ENCODE results near the gene ITGA3.

Gene ITGA3

GRCh38 chr17:50052822-50053653 lies 2.9 kb upstream of the ITGA3 start:
- DNase-seq (ENCODE audit: low read depth), result no peak

- no peak for DNase-seq (ENCODE audit: low read depth)
These were observed 2.3 kb upstream of the ITGA3 start for GRCh38 chr17:50053654-50053960.

DNA sequence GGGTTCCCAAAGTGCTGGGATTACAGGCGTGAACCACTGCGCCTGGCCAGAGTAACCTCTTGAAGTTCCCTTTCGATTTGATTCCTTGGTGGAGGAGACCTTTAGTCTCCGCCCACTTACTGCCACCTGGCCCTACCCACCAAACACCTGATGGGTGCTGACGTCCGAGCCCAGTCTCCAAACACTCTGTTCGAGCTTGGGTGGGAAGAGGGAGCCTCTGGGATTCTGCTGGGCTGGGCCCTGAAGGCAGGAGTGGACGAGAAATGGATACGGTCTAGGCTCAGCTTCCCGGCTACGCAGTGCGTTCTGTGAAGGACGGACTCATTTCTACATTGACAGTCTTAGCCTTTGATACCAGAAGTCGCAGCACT lies 870 bp upstream of the ITGA3 start:
- peak; percentile 53 for DNase-seq (ENCODE audit: low read depth)

DNA sequence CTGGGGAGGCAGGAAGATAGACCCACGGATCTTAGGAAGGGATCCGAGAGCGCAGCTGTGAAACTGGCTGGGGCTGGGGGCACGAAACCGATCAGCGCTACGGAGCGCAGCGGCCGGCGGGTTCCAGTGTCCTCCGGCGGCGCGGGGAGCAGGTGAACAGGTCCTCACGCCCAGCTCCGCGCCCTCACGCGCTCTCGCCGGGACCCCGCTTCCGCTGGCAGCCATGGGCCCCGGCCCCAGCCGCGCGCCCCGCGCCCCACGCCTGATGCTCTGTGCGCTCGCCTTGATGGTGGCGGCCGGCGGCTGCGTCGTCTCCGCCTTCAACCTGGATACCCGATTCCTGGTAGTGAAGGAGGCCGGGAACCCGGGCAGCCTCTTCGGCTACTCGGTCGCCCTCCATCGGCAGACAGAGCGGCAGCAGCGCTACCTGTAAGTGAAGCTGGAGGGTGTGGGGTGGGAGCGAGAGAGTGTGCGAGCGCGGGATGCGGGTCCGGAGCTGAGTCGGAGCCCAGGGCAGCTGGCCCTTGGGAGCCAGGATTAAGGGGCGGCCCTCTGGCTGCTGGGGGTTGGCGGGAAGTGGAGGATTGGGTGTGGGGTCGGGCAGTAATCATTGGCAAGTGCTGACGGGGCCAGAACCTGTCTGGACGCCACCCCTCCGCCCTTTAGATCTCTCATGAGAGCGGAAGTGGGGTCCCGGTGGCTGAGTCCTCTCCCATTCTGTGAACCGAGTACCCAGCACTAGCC lies 479 bp downstream of the ITGA3 start:
- DNase-seq (ENCODE audit: low read depth), result peak; percentile 79

DNA sequence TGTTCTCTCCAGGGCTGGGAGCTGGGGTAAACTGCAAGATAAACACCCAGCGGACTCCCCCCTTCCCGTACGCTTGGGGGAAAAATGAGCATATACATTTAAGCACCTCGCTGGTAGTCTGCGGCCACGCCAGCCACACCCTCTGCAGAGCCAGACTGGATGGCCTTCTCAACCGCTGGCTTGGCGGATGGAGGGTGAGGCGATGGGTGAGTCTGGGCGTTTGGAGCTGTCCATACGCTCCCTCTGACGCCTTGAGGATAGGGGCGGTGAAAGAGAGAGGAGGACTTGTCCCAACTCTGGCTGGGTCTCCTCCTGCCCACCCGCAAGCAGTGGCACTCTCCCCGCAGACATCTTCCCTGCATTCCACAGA lies 1.0 kb downstream of the ITGA3 start:
- DNase-seq (ENCODE audit: low read depth), result peak; percentile 76

- DNase-seq (ENCODE audit: low read depth), result no peak
These were observed 1.6 kb downstream of the ITGA3 start for GRCh38 chr17:50057521-50057991.

GRCh38 chr17:50058296-50058953 lies 2.5 kb downstream of the ITGA3 start:
- no peak for DNase-seq (ENCODE audit: low read depth)

GRCh38 chr17:50059256-50059655 lies 3.3 kb downstream of the ITGA3 start:
- no peak for DNase-seq (ENCODE audit: low read depth)

DNA sequence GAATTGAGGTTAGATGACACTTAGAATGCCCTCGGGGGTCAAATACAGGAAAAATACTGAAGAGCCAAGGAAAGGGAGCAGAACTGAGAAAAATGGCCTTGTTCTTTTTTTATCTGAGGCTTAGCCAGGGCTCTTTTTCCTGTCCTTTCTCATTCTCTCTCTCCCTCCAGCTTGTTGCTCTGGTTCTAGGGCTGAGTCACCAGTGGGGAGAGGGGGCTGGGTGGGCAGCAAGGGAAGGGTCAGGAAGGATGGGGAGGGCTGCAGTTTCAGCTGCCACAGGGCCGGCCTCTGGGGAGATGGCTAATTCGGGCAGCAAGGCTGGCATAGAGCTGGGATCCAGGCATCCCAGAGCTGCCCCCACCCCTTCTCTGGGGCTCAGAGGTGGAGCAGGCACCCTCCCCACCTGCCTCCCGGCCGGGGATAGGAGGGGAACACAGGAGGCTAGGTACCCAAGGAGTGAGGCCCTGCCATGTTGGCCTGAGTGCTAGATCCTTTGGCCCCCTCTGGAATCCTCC lies 3.9 kb downstream of the ITGA3 start:
- peak; percentile 78 for DNase-seq (ENCODE audit: low read depth)

DNA sequence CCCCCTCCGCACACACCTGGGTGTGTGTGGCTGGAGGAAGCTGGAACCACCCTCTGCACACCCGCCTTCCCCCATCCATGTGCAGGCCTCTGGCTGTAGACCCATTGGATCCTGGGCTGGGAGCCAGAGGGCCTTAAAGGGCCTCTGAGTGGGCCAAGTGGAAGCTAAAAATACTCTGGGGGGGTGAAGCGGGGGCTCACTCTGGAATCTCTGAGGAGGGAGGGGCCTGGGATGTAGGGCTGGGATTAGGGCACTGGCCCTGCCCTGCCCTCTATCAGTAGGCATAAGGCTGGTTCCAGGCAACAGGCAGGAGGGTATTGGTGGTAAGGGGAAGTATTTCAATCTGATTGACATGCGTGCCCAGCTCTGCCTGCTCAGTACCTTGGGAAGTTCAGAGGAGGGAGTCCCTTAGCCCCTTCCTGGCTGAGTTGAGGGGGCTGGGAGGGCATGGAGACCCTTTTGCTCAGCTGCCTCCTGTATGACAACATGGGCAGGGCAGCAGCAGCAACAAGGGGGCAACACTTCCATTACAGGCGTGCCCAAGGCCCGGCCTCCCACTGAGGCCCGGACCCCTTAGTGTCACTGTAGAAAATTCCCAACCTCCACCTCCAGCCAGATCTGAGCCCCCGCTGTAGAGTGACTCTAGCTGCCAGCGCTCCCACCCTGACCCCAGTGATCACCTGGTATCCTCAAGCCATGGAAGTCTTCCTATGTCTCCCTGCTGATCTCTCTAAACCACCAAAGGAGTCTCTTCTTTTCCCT lies 5.2 kb downstream of the ITGA3 start:
- DNase-seq (ENCODE audit: low read depth), result peak; percentile 66

DNA sequence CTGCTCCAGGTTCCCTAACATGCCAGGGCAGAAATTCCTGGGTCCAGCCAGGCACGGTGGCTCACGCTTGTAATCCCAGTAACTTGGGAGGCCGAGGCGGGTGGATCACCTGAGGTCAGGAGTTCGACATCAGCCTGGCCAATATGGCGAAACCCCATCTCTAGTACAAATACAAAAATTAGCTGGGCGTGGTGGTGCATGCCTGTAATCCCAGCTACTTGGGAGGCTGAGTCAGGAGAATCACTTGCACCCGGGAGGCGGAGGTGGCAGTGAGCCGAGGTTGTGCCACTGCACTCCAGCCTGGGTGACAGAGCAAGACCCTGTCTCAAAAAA lies 5.8 kb downstream of the ITGA3 start:
- peak; percentile 53 for DNase-seq (ENCODE audit: low read depth)

DNA sequence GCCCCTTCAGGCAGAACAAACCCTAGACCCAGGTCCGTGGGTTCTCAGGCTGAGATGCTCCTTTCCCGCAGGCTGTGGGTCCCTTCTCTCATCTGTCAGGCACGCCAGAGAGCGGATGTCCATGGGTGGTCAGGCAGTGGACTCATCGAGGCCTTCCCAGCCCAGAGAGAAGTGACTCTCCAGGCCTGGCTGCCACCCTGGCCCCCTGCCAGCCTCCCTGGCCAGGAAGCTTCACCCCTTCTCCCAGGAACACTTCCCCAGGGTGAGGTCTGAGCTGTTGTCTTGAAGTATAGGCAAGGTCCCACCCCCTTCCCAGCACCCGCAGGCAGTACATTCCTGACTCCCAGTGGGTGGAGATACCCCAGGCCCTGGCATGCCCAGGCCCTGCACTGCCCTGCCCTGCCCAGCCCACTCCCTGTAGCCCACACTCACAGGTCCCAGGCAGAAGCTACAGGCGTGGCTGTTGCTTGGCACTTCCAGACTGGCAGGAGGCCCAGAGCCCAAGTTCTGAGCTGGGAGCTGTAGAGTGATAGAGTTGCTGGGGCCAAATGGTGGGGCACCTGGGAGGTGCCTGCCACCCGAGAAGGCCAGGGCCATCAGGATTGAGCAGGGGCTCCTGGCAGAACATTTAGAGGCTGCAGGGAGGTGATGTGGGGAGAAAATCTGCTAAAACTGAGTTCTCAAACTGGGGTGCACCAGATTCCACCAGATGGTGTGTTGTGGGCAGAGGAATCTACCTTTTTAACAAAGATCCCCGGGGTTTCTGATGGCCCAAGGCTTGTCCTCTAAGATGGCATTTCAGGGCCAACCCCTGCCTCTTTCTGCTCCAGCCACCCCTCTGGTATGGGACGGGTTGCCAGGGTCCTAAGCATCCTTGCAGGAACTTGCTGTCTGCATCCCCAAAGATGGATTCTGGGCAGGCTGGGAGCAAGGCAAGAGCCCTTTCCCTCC lies 6.7 kb downstream of the ITGA3 start:
- DNase-seq (ENCODE audit: low read depth), result peak; percentile 99

- peak; percentile 82 for DNase-seq (ENCODE audit: low read depth)
These were observed 7.8 kb downstream of the ITGA3 start for GRCh38 chr17:50063561-50064252.

GRCh38 chr17:50064253-50065001 lies 8.5 kb downstream of the ITGA3 start:
- peak; percentile 100 for DNase-seq (ENCODE audit: low read depth)

DNA sequence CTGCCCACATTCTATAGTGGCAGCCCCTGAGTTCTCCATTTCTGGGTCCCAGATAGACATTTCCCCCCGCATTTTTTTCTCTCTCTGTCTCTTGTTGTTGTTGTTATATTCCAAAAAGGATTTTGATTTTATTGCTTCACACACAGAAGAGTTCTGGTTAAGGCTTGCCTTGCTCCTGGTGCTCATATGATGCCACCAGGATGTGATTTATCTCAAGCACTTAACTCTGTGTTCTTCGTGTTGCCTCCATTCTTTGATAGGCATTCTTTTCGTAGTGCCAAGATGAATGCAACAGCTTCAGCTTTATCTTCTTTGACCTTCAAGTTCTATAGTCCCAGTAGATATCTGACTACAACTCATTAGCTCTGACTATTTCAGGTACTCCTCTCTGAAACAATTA lies 9.1 kb downstream of the ITGA3 start:
- DNase-seq (ENCODE audit: low read depth), result no peak

DNA sequence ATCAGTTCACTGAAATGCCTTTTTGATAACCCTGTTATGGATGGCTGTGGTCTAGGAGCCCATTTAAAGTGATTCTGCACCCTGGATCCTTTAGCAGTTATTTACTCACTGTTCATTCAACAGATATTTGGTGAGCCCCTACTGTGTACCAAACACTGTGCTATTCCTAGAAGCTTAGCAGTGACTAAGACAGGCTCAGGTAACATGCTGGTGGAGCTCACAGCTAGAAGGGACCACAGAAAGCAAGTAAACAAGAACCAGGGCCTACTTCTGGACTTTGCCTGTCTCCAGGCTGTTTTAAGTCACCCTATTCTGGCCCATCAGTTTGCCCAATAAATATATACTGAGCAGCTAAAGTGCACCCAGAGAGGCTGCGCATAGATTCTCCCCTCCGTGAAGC lies 11.1 kb downstream of the ITGA3 start:
- DNase-seq (ENCODE audit: low read depth), result no peak

DNA sequence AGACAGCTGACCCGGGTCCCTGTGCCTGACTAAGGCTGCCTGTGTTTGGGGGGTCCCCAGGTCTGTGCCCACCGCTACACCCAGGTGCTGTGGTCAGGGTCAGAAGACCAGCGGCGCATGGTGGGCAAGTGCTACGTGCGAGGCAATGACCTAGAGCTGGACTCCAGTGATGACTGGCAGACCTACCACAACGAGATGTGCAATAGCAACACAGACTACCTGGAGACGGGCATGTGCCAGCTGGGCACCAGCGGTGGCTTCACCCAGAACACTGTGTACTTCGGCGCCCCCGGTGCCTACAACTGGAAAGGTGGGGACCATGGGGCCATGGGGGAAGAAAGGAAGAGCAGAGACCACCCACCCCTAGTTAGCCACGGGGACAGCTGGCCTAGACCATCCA lies 12.1 kb downstream of the ITGA3 start:
- no peak for DNase-seq (ENCODE audit: low read depth)

DNA sequence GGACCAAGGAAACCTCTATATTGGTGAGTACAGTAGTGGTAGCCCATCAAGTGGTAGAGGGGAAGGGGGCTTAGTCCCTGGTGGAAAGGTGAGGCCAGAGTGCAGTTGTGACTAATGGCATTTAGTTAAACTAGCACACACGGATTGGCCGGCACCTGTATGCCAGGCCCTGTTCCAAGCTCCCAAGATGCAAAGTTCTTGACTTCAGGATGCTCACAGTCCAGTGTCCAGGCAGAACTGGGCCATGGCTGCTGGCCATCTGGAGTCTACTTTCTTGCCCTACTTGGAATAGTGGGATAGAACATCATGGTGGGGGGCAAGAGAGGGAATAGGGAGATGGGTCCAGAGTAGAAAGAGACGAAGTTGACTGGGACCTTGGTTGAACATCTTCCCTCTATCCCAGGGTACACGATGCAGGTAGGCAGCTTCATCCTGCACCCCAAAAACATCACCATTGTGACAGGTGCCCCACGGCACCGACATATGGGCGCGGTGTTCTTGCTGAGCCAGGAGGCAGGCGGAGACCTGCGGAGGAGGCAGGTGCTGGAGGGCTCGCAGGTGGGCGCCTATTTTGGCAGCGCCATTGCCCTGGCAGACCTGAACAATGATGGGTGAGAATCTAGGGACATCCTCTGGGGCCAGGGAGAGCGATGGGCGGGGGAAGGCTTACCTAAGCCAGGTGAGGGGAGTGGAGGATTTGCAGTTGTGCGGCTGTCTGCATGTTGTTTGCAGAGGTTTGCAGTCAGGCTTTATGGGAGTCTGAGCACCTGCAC lies 15.2 kb downstream of the ITGA3 start:
- DNase-seq (ENCODE audit: low read depth), result no peak

DNA sequence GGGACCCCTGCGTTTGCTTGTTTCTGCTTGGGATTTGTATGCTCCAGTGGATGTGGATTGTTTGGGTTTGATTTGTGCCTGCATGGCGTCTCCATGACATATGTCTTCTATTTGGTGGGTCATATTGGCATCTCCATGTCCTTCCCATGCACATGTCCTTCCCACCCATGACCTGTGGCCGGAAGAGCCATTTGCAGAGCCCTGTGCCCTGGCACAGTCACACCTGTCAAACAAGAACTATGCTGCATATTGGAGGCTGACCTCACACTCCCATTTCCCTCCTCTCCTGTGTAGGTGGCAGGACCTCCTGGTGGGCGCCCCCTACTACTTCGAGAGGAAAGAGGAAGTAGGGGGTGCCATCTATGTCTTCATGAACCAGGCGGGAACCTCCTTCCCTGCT lies 15.8 kb downstream of the ITGA3 start:
- DNase-seq (ENCODE audit: low read depth), result no peak
